Activated CD4-positive, alpha-beta T cell treated with anti-CD3 and anti-CD28 coated beads, Interleukin-2, amount 10 ng/mL, durations not matched to agents 24 days and 14 days (primary cell): ENCODE measurements around the gene CYP4F22. TPM values are rescaled to one million over a fixed set of nuclear protein-coding genes. Genes with fewer than 3 reads are reported as not detected.
A peak's percentile ranks its signal among the peaks of the same experiment; 100 is the strongest.
"Not testable (repeated sequence)": the region's sequence is repeated elsewhere in the genome, so short reads cannot be mapped to it uniquely, and the experiment has no call there.

Experiments
- DNase-seq: peaks from one replicate; pipeline ENCODE4 v3.0.0; 2022
- H3K27ac Mint-ChIP-seq: one replicate; pipeline ENCODE4 v1.8.0; 2022; ENCODE audit warnings: mild to moderate bottlenecking, mixed read lengths
- H3K27me3 Mint-ChIP-seq: one replicate; pipeline ENCODE4 v1.8.0; 2022; ENCODE audit warnings: mixed read lengths
- H3K36me3 Mint-ChIP-seq: one replicate; pipeline ENCODE4 v1.8.0; 2022; ENCODE audit warnings: low read depth, mild to moderate bottlenecking, mixed read lengths
- H3K4me1 Mint-ChIP-seq: one replicate; pipeline ENCODE4 v1.8.0; 2021; ENCODE audit warnings: mixed read lengths
- H3K4me3 Mint-ChIP-seq: one replicate; pipeline ENCODE4 v1.8.0; 2022; ENCODE audit warnings: mild to moderate bottlenecking, moderate library complexity, mixed read lengths
- H3K9me3 Mint-ChIP-seq: one replicate; pipeline ENCODE4 v1.8.0; 2021; ENCODE audit warnings: mixed read lengths
- intact Hi-C: fragments of 100-400 bp; cut with micrococcal nuclease; formaldehyde crosslinking; loops from one replicate; pipeline ENCODE4 v1.15.1; 2023
- total RNA-seq: library from RNA; stranded (reverse); gene quantifications from 2 replicates; pipeline ENCODE4 v1.2.3, GENCODE V29; 2022

Gene CYP4F22
- total RNA-seq, 1 donor from 2014 or later = 0.12 TPM

DNA sequence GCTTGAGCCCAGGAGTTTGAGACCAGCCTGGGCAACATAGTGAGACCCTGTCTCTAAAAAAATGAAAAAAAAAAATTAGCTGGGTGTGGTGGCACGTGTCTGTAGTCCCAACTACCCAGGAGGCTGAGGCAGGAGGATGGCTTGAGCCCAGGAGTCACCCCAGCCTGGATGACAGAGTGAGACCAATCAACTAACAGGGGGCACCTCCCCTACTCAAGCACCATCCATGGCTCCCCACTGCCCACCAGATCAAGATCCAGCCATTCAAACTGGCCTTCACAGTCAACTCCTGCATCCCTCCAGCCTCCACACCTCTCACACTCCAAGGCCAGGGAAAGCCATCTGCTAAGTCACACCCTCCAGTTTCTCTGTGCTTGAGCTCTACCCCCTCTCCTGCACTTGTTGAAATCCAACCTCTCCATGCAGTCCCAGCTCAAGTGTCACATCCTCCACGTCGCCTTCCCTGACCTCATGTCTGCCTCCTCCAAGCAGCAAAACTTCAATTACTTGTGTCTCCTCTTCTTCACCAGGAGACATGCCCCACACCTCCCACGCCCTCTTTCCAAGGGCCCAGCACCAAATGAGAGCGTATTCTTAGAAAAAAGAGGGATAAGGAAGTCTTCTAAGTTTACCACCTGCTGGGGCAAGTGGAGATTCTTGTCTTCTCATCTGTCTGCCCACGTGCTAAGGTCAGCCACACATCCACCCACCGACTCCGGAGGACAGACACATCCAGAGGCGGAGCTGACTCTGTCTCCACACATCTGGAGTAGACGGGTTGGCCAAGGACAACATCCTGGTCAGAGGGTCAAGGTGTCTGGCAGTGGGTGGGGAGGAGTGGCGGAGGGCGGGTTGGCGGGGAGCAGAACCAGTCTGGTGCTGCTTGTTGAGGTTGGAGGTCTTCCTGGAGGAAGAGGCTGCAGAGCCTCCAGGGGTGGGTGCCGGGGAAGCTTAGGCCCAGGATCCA, 974 bp upstream of the CYP4F22 start:
- Mint-ChIP-seq H3K4me3 (peak overlapping the region; percentile 49), H3K4me1 (peaks cover 15% of the 10 kb centered on the region), H3K27me3 (peaks cover 46% of the 10 kb centered on the region), H3K27ac (no peak overlapping the region), H3K9me3 (no peaks in the 10 kb centered on the region), H3K36me3 (no peaks in the 10 kb centered on the region)
- DNase-seq = no peak
- intact Hi-C loops = no loop called here

- intact Hi-C loops = no loop called here
Measured at GRCh38 chr19:15511671-15512424, 3.5 kb downstream of the CYP4F22 start.

DNA sequence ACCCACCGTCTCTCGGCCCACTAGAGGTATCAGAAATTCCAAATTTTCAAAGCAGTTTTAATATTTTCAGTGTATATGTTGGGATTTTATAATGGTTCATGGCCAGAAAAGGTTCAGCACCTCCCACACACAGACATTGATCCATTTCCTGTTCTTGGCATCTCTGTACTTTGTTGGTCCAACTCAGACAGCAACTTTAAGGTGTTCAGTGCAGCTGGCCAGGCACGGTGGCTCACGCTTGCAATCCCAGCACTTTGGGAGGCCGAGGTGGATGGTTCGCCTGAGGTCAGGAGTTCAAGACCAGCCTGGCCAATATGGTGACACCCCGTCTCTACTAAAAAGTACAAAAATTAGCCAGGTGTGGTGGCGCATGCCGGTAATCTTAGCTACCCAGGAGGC, 6.9 kb downstream of the CYP4F22 start:
- peak overlapping the region; percentile 85 for H3K27ac Mint-ChIP-seq
- intact Hi-C loops = loop anchor here (2.0 kb wide), 1 partner anchor 18 kb away; no protein-coding TSS in a partner anchor
- not testable (repeated sequence) for DNase-seq, H3K9me3 Mint-ChIP-seq, H3K27me3 Mint-ChIP-seq
- peaks cover 17% of the 10 kb centered on the region for H3K4me1 Mint-ChIP-seq
- H3K4me3 Mint-ChIP-seq = peak overlapping the region; percentile 51
- peaks cover 10% of the 10 kb centered on the region for H3K36me3 Mint-ChIP-seq

More at GRCh38 chr19:15511671-15512424, 3.5 kb downstream of the CYP4F22 start:
- H3K9me3 Mint-ChIP-seq = no peaks in the 10 kb centered on the region
- no peak for DNase-seq
- H3K4me3 Mint-ChIP-seq = no peak overlapping the region
- H3K4me1 Mint-ChIP-seq = peaks cover 22% of the 10 kb centered on the region
- peaks cover 4% of the 10 kb centered on the region for H3K36me3 Mint-ChIP-seq
- H3K27ac Mint-ChIP-seq = no peak overlapping the region
- peaks cover 30% of the 10 kb centered on the region for H3K27me3 Mint-ChIP-seq

DNA sequence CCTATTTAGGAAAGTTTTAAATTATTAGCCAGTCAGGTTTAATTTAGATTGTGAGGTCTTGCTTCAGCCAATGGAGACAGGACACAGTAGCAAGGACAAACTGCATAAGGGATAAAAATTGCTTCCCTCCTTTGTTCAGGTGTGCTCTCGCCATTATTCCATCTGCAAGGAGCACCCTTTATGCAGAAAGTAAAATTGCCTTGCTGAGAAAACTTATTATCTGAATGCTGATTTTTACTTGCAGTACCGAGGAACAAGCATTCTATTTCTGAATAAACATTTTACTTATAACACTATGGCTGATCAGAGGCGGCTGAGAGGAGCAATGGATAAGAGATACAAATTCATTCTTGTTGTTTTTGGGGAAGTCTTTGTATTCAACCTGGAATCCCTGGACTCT, 8.0 kb downstream of the CYP4F22 start:
- no peak overlapping the region for H3K4me3 Mint-ChIP-seq
- H3K36me3 Mint-ChIP-seq = peaks cover 10% of the 10 kb centered on the region
- H3K4me1 Mint-ChIP-seq = peaks cover 17% of the 10 kb centered on the region
- intact Hi-C loops = no loop called here
- H3K27ac Mint-ChIP-seq = no peak overlapping the region
- DNase-seq = no peak
- no peaks in the 10 kb centered on the region for H3K27me3 Mint-ChIP-seq
- peaks cover 4% of the 10 kb centered on the region for H3K9me3 Mint-ChIP-seq

- DNase-seq = no peak
- Mint-ChIP-seq H3K9me3 (peaks cover 4% of the 10 kb centered on the region), H3K4me1 (peaks cover 17% of the 10 kb centered on the region), H3K36me3 (peaks cover 10% of the 10 kb centered on the region), H3K27ac (no peak overlapping the region), H3K27me3 (no peaks in the 10 kb centered on the region), H3K4me3 (no peak overlapping the region)
- intact Hi-C loops = no loop called here
Measured at GRCh38 chr19:15517778-15518177, 9.5 kb downstream of the CYP4F22 start.

DNA sequence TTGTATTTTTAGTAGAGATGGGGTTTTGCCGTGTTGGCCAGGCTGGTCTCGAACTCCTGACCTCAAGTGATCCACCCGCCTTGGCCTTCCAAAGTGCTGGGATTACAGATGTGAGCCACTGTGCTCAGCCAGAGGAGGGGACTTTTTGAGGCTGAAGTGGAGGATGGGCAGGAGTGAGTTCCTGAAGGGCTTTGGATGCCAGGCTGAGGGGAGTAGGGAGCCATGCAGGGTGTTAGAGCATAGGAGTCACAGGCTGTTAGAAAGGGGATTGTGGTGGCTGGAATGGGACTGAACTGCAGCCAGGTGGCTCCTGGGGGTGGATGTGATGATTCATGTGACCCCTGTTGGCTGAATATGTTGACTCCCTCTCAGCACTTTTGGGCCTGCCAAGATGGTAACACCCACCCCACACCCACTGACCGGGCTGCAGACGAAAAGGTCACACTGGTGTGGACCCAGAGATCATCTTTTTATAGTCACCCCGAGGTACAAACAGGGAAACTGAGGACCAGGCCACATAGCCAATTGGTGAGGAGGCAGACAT, 11.2 kb downstream of the CYP4F22 start:
- H3K27me3 Mint-ChIP-seq = peaks cover 7% of the 10 kb centered on the region
- no peak overlapping the region for H3K4me3 Mint-ChIP-seq
- no peak overlapping the region for H3K27ac Mint-ChIP-seq
- intact Hi-C loops = no loop called here
- H3K9me3 Mint-ChIP-seq = peaks cover 4% of the 10 kb centered on the region
- peaks cover 15% of the 10 kb centered on the region for H3K4me1 Mint-ChIP-seq
- H3K36me3 Mint-ChIP-seq = peaks cover 9% of the 10 kb centered on the region
- DNase-seq = no peak

GRCh38 chr19:15524781-15525180, 16.5 kb downstream of the CYP4F22 start:
- Mint-ChIP-seq H3K27ac (no peak overlapping the region), H3K36me3 (no peaks in the 10 kb centered on the region), H3K4me1 (peaks cover 4% of the 10 kb centered on the region), H3K27me3 (peaks cover 11% of the 10 kb centered on the region), H3K9me3 (peaks cover 5% of the 10 kb centered on the region), H3K4me3 (no peak overlapping the region)
- no peak for DNase-seq
- intact Hi-C loops = no loop called here

DNA sequence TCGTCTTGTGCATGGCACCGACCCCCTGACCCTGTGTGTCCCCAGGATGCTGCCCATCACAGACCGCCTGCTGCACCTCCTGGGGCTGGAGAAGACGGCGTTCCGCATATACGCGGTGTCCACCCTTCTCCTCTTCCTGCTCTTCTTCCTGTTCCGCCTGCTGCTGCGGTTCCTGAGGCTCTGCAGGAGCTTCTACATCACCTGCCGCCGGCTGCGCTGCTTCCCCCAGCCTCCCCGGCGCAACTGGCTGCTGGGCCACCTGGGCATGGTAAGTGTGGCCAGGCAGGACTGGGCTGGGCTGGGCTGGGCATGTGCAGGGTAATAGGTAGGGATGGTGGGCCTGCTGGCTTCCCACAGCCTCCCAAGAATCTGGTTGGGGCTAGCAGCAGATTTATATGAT, 17.0 kb downstream of the CYP4F22 start:
- H3K4me1 Mint-ChIP-seq = peaks cover 4% of the 10 kb centered on the region
- DNase-seq = no peak
- no peak overlapping the region for H3K27ac Mint-ChIP-seq
- intact Hi-C loops = no loop called here
- H3K9me3 Mint-ChIP-seq = peaks cover 7% of the 10 kb centered on the region
- H3K36me3 Mint-ChIP-seq = no peaks in the 10 kb centered on the region
- H3K4me3 Mint-ChIP-seq = no peak overlapping the region
- H3K27me3 Mint-ChIP-seq = peaks cover 11% of the 10 kb centered on the region

DNA sequence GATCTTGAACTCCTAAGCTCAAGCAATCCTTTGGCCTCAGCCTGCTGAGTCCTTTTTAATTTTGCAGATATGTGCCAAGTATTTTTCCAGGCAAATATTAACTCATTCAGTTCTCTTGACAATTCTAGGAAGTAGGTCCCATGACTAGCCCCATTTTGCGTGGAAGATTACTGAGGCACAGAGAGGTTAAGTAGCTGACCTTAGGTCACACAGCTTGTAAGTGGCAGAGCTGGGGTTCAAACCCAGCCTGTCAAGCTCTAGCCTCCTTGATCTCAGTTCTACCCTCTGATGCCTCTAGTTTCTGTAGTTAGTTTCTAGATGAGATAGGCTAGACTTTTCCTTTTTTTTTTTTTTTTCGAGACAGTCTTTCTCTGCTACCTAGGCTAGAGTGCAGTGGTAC, 18.1 kb downstream of the CYP4F22 start:
- Mint-ChIP-seq H3K4me3 (no peak overlapping the region), H3K4me1 (peaks cover 4% of the 10 kb centered on the region), H3K9me3 (peaks cover 10% of the 10 kb centered on the region), H3K27me3 (peaks cover 11% of the 10 kb centered on the region), H3K36me3 (no peaks in the 10 kb centered on the region), H3K27ac (no peak overlapping the region)
- intact Hi-C loops = no loop called here
- no peak for DNase-seq

- Mint-ChIP-seq H3K9me3 (peaks cover 13% of the 10 kb centered on the region), H3K4me1 (peaks cover 11% of the 10 kb centered on the region), H3K4me3 (no peak overlapping the region), H3K27me3 (peaks cover 11% of the 10 kb centered on the region), H3K27ac (no peak overlapping the region), H3K36me3 (peaks cover 2% of the 10 kb centered on the region)
- intact Hi-C loops = no loop called here
- no peak for DNase-seq
Measured at GRCh38 chr19:15527705-15528104, 19.4 kb downstream of the CYP4F22 start.

- intact Hi-C loops = no loop called here
- no peak overlapping the region for H3K27ac Mint-ChIP-seq
- DNase-seq = no peak
- H3K9me3 Mint-ChIP-seq = peaks cover 13% of the 10 kb centered on the region
- no peak overlapping the region for H3K4me3 Mint-ChIP-seq
- peaks cover 3% of the 10 kb centered on the region for H3K27me3 Mint-ChIP-seq
- H3K4me1 Mint-ChIP-seq = peaks cover 20% of the 10 kb centered on the region
- H3K36me3 Mint-ChIP-seq = peaks cover 2% of the 10 kb centered on the region
Measured at GRCh38 chr19:15529774-15530372, 21.5 kb downstream of the CYP4F22 start.

DNA sequence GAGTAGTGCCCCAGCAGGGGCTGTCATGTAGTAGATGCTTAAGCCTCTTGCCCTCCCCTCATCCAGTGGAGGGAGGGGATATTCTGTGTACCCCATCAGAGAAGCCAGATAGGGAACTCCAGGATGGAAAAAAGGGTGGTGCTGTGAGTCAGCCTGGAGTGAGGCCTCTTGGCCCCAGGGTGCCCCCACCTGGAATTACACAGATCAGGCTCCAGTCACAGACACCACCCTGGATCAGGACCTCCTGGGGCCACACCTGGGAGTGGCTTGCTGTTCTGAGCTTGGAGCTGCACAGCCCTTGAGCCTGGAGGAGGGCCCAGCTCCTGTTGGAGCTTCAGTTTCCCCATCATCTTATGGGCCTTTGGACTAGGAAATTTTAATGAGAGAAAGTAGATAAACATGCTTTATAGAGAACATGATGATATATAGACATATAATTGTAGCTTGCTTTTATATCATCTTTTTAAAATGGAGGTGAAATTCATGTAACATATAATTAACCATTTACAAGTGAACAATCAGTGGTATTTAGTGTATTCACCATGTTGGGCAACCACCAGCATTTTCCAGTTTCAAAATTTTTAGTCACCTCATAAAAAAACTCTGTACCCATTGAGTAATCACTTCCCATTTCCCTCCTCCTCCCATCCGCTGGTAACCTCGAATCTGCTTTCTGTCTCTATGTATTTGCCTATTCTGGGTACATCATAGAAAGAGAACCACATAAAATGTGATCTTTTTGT, 24.6 kb downstream of the CYP4F22 start:
- intact Hi-C loops = loop anchor here (1.0 to 2.0 kb wide), 2 partner anchors 18 to 66 kb away; no protein-coding TSS in a partner anchor
- peaks cover 31% of the 10 kb centered on the region for H3K4me1 Mint-ChIP-seq
- peaks cover 4% of the 10 kb centered on the region for H3K27me3 Mint-ChIP-seq
- H3K36me3 Mint-ChIP-seq = peaks cover 2% of the 10 kb centered on the region
- DNase-seq = no peak
- peak overlapping the region; percentile 20 for H3K4me3 Mint-ChIP-seq
- peak overlapping the region; percentile 42 for H3K27ac Mint-ChIP-seq
- H3K9me3 Mint-ChIP-seq = peaks cover 19% of the 10 kb centered on the region

DNA sequence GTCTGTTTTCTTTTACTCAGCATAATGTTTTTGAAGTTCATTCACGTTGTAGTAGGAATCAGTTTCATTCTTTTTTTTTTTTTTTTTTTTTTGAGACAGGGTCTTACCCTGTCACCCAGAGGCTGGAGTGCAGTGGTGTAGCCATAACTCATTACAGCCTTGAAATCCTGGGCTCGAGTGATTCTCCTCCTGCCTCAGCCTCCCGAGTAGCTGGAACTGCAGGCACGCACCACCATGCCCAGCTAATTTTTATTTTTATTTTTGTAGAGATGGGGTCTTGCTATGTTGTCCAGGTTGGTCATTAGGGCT, 25.2 kb downstream of the CYP4F22 start:
- Mint-ChIP-seq H3K9me3 (peaks cover 24% of the 10 kb centered on the region), H3K4me1 (peaks cover 31% of the 10 kb centered on the region), H3K27ac (peak overlapping the region; percentile 10)
- H3K4me3 Mint-ChIP-seq, H3K36me3 Mint-ChIP-seq, DNase-seq, H3K27me3 Mint-ChIP-seq: not testable (repeated sequence)
- intact Hi-C loops = loop anchor here (1.0 to 2.0 kb wide), 2 partner anchors 19 to 66 kb away; no protein-coding TSS in a partner anchor
